MM.1S (cell line): ENCODE data around the gene GMEB1.

ENCODE experiments used
- EZH2 ChIP-seq: fragments of 300-600 bp; sonication (generic); optimal IDR thresholded peaks from 2 replicates; pipeline ENCODE3; 2017; ENCODE audit warnings: low read depth, mild to moderate bottlenecking, antibody characterized with exemption, low read length, mixed read lengths
- EZH2phosphoT487 ChIP-seq: fragments of 300-600 bp; sonication (generic); IDR thresholded peaks from 2 replicates; pipeline ENCODE4 v1.6.1; 2018; ENCODE audit warnings: antibody characterized with exemption, low read length
- TF ChIP-seq, protein P1 (sequence below): fragments of 300-600 bp; sonication (generic); IDR thresholded peaks from 2 replicates; pipeline ENCODE4 v1.5.1; 2016; ENCODE audit warnings: antibody characterized with exemption, low read length, mixed read lengths

DNA sequence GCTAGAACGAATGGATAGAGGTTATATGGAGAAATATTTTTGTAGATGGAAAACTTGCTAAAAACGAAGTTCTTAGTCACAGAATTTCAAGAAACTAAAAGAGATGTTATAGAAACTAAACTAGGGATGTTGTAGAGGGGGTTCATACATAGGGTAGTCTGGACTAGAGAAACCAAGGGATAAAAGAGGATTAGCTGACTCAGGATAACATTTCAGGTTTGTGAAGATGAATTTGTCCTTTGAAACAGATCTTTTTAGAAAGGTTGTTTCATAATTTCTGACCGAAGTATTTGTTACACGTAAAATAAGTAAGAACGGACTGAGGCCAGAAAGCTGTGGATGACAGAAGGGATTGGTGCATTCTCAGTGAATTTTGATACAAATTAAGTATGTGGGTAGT lies 81.7 kb downstream of the GMEB1 start:
- TF ChIP-seq, protein P1, sequence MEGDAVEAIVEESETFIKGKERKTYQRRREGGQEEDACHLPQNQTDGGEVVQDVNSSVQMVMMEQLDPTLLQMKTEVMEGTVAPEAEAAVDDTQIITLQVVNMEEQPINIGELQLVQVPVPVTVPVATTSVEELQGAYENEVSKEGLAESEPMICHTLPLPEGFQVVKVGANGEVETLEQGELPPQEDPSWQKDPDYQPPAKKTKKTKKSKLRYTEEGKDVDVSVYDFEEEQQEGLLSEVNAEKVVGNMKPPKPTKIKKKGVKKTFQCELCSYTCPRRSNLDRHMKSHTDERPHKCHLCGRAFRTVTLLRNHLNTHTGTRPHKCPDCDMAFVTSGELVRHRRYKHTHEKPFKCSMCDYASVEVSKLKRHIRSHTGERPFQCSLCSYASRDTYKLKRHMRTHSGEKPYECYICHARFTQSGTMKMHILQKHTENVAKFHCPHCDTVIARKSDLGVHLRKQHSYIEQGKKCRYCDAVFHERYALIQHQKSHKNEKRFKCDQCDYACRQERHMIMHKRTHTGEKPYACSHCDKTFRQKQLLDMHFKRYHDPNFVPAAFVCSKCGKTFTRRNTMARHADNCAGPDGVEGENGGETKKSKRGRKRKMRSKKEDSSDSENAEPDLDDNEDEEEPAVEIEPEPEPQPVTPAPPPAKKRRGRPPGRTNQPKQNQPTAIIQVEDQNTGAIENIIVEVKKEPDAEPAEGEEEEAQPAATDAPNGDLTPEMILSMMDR = no peak
- TF ChIP-seq EZH2 = no peak
- TF ChIP-seq EZH2phosphoT487 = no peak
